GM23248 (cell line): ENCODE results near the gene METTL22.

Experiments
- EZH2 ChIP-seq: fragments of 200-600 bp; sonication (generic); IDR thresholded peaks from 2 replicates; pipeline ENCODE4 v1.6.1; 2018; ENCODE audit warnings: antibody characterized with exemption, mild to moderate bottlenecking; ENCODE audit not compliant: insufficient read depth, poor library complexity, severe bottlenecking
- EZH2phosphoT487 ChIP-seq: fragments of 200-600 bp; sonication (generic); IDR thresholded peaks from 2 replicates; pipeline ENCODE4 v1.6.1; 2018; ENCODE audit warnings: antibody characterized with exemption, moderate library complexity, mild to moderate bottlenecking, low read depth; ENCODE audit not compliant: insufficient read depth

- TF ChIP-seq EZH2 (no peak), EZH2phosphoT487 (no peak)
Observed at GRCh38 chr16:8683640-8684039, 62.1 kb downstream of the METTL22 start.
